Measurements from ENCODE around the gene EXD3.

EXD3 gene

DNA sequence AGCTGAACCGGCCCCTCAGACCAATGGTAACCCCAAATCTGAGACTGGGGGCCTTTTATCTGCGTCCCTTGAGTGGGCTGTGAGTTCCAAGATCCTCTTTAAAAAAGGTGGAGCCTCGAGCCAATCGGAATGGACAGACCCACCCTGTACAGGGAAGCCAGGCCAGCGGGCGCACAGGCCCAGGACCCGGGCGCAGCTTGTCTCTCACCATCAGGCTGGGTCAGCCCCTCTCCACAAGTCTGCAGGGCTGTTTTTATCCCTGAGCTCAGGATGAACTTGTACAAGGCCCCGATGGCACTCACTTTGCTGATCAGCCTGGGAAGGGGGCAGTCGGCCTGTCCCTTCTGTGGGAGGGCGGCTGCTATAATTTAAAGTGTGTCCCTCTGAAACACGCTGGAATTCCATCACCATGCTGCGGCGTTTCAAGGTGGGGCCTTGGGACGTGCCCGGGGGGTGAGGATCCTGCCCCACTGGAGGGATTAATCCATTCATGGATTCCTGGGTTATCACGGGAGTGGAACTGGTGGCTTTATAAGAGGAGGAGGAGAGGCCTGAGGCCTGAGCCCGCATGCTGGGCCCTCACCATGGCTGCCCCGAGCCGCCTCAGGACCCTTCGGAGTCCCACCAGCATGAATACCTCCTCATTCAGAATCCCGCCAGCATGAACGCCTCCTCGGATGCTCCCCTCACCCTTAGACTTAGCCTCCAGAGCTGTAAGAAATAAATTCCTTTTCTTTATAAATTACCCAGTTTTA lies 14.1 kb downstream of the EXD3 start:
- Histone ChIP-seq H3K18ac (ENCODE audit: low read length) (no peak overlapping the region), H2AK5ac (ENCODE audit: low read depth, low read length) (peak overlapping the region; percentile 20), H3K4ac (ENCODE audit: low read length) (no peak overlapping the region), H4K91ac (ENCODE audit: low read depth, low read length, poor library complexity) (no peak overlapping the region), H2BK120ac (ENCODE audit: low read depth, low read length) (no peak overlapping the region), H2BK15ac (ENCODE audit: low read length) (no peak overlapping the region), H2BK12ac (ENCODE audit: low read length) (no peak overlapping the region), H2AFZ (ENCODE audit: low read length) (no peak overlapping the region), H3K36me3 (replicated peaks in 1 of 2; ENCODE audit: control insufficient read depth in 2 of 2, insufficient read depth in 2 of 2, low read length in 2 of 2) (no peaks in the 10 kb centered on the region), H3K4me3 (ENCODE audit: low read length in 2 of 2) (no peak overlapping the region), H3K14ac (ENCODE audit: low read length) (no peak overlapping the region), H3K9ac (ENCODE audit: low read depth, low read length, poor library complexity) (no peak overlapping the region), H3K9me3 (replicated peaks in 1 of 2; ENCODE audit: control insufficient read depth in 2 of 2, insufficient read depth in 1 of 2, low read depth in 1 of 2, low read length in 2 of 2) (no peaks in the 10 kb centered on the region), H3K79me1 (ENCODE audit: low read depth, low read length) (peaks cover 9% of the 10 kb centered on the region), H3K4me1 (ENCODE audit: control insufficient read depth in 2 of 2, insufficient read depth in 1 of 2, low read depth in 1 of 2, low read length in 2 of 2) (peaks cover 10 to 15% of the 10 kb centered on the region in 2 donors), H3K27me3 (ENCODE audit: control insufficient read depth in 3 of 3, insufficient read depth in 3 of 3, low read depth in 1 of 3, low read length in 3 of 3) (peaks cover 0 to 3% (median 0%) of the 10 kb centered on the region in 3 experiments), H4K8ac (ENCODE audit: low read depth, low read length) (no peak overlapping the region), H3K27ac (replicated peaks; ENCODE audit: low read length) (no peak overlapping the region), H3K23ac (ENCODE audit: low read depth, low read length, poor library complexity) (no peak overlapping the region), H2BK5ac (ENCODE audit: low read length) (peak overlapping the region; percentile 2), H3K4me2 (ENCODE audit: insufficient read depth, low read length, poor library complexity, severe bottlenecking) (no peak overlapping the region)
- WGBS, 2 donors (ENCODE audit: extremely low coverage in 2 of 2, insufficient read length in 2 of 2, insufficient replicate concordance in 1 of 2), result no CpG with 5 or more reads among the region's 24 CpGs
- DNase-seq (ENCODE audit: low spot score), result no peak

- Histone ChIP-seq H4K8ac (ENCODE audit: low read depth, low read length) (peak overlapping the region; percentile 17), H3K36me3 (replicated peaks in 1 of 2; ENCODE audit: control insufficient read depth in 2 of 2, insufficient read depth in 2 of 2, low read length in 2 of 2) (no peaks in the 10 kb centered on the region), H3K9ac (ENCODE audit: low read depth, low read length, poor library complexity) (no peak overlapping the region), H3K4me3 (ENCODE audit: low read length in 2 of 2) (no peak overlapping the region), H3K14ac (ENCODE audit: low read length) (peak overlapping the region; percentile 97), H3K4me1 (ENCODE audit: control insufficient read depth in 2 of 2, insufficient read depth in 1 of 2, low read depth in 1 of 2, low read length in 2 of 2) (peaks cover 10 to 15% of the 10 kb centered on the region in 2 donors), H3K4ac (ENCODE audit: low read length) (no peak overlapping the region), H3K18ac (ENCODE audit: low read length) (peak overlapping the region; percentile 97), H3K27ac (replicated peaks; ENCODE audit: low read length) (no peak overlapping the region), H2AFZ (ENCODE audit: low read length) (peak overlapping the region; percentile 90), H3K79me1 (ENCODE audit: low read depth, low read length) (peaks cover 9% of the 10 kb centered on the region), H4K91ac (ENCODE audit: low read depth, low read length, poor library complexity) (peak overlapping the region; percentile 85), H3K23ac (ENCODE audit: low read depth, low read length, poor library complexity) (peak overlapping the region; percentile 65), H3K27me3 (ENCODE audit: control insufficient read depth in 3 of 3, insufficient read depth in 3 of 3, low read depth in 1 of 3, low read length in 3 of 3) (peaks cover 0 to 5% (median 0%) of the 10 kb centered on the region in 3 experiments), H2BK15ac (ENCODE audit: low read length) (peak overlapping the region; percentile 96), H3K9me3 (replicated peaks in 1 of 2; ENCODE audit: control insufficient read depth in 2 of 2, insufficient read depth in 1 of 2, low read depth in 1 of 2, low read length in 2 of 2) (no peaks in the 10 kb centered on the region), H2BK12ac (ENCODE audit: low read length) (peak overlapping the region; percentile 58), H2BK5ac (ENCODE audit: low read length) (peak overlapping the region; percentile 75), H2BK120ac (ENCODE audit: low read depth, low read length) (peak overlapping the region; percentile 61), H3K4me2 (ENCODE audit: insufficient read depth, low read length, poor library complexity, severe bottlenecking) (peak overlapping the region; percentile 65), H2AK5ac (ENCODE audit: low read depth, low read length) (peak overlapping the region; percentile 99)
- DNase-seq (ENCODE audit: low spot score), result no peak
- WGBS, 2 donors (ENCODE audit: extremely low coverage in 2 of 2, insufficient read length in 2 of 2, insufficient replicate concordance in 1 of 2), result no CpG with 5 or more reads among the region's 31 CpGs
These were observed 15.2 kb downstream of the EXD3 start for GRCh38 chr9:137407590-137408300.

- Histone ChIP-seq H3K4me3 (ENCODE audit: low read length in 2 of 2) (peak overlapping the region; percentile 28 to 64), H4K8ac (ENCODE audit: low read depth, low read length) (peak overlapping the region; percentile 17), H4K91ac (ENCODE audit: low read depth, low read length, poor library complexity) (peak overlapping the region; percentile 85), H2BK12ac (ENCODE audit: low read length) (peak overlapping the region; percentile 58), H3K27ac (replicated peaks; ENCODE audit: low read length) (no peak overlapping the region), H2BK15ac (ENCODE audit: low read length) (peak overlapping the region; percentile 96), H3K36me3 (replicated peaks in 1 of 2; ENCODE audit: control insufficient read depth in 2 of 2, insufficient read depth in 2 of 2, low read length in 2 of 2) (peaks cover 0 to 3% of the 10 kb centered on the region in 2 donors), H2AFZ (ENCODE audit: low read length) (peak overlapping the region; percentile 90), H3K14ac (ENCODE audit: low read length) (peak overlapping the region; percentile 97), H3K18ac (ENCODE audit: low read length) (peak overlapping the region; percentile 97), H3K79me1 (ENCODE audit: low read depth, low read length) (peaks cover 9% of the 10 kb centered on the region), H3K27me3 (ENCODE audit: control insufficient read depth in 3 of 3, insufficient read depth in 3 of 3, low read depth in 1 of 3, low read length in 3 of 3) (peaks cover 0 to 5% (median 0%) of the 10 kb centered on the region in 3 experiments), H3K9me3 (replicated peaks in 1 of 2; ENCODE audit: control insufficient read depth in 2 of 2, insufficient read depth in 1 of 2, low read depth in 1 of 2, low read length in 2 of 2) (no peaks in the 10 kb centered on the region), H3K4me2 (ENCODE audit: insufficient read depth, low read length, poor library complexity, severe bottlenecking) (peak overlapping the region; percentile 65), H2AK5ac (ENCODE audit: low read depth, low read length) (peak overlapping the region; percentile 99), H3K4me1 (ENCODE audit: control insufficient read depth in 2 of 2, insufficient read depth in 1 of 2, low read depth in 1 of 2, low read length in 2 of 2) (peaks cover 10 to 15% of the 10 kb centered on the region in 2 donors), H3K23ac (ENCODE audit: low read depth, low read length, poor library complexity) (peak overlapping the region; percentile 65), H2BK120ac (ENCODE audit: low read depth, low read length) (peak overlapping the region; percentile 61), H3K4ac (ENCODE audit: low read length) (no peak overlapping the region), H2BK5ac (ENCODE audit: low read length) (peak overlapping the region; percentile 75), H3K9ac (ENCODE audit: low read depth, low read length, poor library complexity) (peak overlapping the region; percentile 44)
- WGBS, 2 donors (ENCODE audit: extremely low coverage in 2 of 2, insufficient read length in 2 of 2, insufficient replicate concordance in 1 of 2), result no CpG with 5 or more reads among the region's 63 CpGs
- DNase-seq (ENCODE audit: low spot score), result peak; percentile 77
These were observed 15.9 kb downstream of the EXD3 start for GRCh38 chr9:137406876-137407589.
